ENCODE results near the gene GALNT17.

GALNT17 gene

DNA sequence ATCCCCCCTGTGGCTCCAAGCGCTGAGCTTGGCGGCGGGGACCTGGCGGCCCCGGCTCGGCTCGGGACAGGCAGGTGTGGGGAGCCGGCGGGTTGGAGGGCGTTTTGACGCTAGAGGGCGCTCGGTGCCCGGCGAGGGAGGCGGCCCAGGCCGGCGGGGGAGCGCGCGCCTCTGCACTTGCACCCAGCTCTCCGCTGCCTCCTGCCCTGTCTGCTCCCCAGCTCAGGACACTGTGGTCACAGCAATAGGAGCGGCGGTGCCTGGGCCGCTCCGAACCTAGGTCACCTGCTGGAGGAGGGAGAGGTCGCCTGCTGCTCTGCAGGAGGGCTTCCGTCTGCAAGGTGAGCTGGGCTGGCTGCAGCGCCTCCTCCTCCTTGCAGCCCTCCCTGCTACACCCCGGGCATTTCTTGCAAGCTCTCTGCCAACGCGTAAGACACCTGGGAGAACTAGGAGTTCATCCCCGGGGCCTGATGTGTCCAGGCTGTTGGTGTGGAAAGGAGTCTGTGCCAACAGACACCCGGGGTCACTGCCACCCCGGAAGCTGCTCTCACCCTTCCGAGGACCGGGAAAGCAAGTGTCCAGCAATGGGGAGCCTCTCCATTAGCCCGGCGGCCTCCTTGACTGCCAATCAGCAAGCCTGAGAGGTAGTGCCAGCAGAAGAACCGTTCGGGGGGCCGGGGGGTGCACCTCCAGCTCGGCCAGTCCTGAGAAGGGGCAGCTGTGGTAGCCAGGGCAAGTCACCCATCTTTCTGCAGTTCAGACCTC, 620.4 kb downstream of the GALNT17 start:
- DNase-seq (ENCODE audit: low read depth), result no peak

- no peak for DNase-seq (ENCODE audit: low read depth)
These were observed 621.3 kb downstream of the GALNT17 start for GRCh38 chr7:71753236-71753635.

DNA sequence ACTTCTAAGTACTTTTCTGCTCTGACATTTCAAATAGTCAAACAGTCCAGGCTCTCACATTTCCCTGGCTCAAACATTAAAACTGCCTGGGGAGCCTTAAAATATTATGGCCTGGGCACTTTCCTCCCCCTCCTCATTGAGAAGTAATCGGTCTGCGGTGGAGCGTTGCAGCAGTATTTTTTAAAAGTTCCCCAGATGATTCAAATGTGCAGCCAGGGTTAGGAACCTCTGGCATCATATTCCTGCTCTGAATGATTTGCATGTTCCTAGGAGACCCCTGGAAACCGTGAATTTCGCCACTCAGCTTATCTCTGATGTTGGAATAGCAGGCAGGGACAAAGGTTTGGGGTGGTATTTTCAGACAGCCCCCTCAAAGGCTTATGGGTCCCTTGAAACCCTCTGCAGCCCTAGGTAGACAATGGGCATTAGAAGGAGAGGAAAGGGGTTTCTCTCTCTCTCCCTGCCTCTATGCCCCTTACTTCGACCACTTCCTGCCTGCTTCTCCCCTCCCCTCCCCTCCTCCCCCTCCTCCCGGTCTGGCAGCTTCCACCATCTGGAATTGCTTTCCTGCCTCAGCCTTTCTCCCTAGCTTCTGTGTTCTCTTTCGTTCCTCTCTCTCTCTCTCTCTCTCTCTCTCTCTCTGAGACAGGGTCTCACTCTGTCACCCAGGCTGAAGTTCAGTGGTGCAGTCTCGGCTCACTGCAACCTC, 622.2 kb downstream of the GALNT17 start:
- DNase-seq (ENCODE audit: low read depth), result no peak

DNA sequence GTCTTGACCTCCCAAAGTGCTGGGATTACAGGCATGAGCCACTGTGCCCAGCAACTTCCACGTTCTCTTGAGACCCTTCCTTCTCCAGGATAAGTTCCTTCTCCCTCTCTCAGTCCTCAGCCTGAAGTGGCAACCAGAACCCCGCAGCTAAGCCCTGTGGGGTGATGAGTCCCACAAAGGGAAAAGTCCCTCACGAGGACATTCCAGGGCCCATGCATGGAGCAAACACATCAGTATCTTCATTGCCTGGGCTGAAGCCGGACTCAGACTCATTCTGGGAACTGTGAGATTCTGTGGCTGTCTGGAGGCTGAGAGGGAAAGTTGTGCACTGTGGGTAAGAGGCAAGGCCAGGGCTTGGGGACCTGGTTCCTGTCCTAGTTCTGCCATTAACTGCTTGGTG, 622.9 kb downstream of the GALNT17 start:
- DNase-seq (ENCODE audit: low read depth), result no peak

- no peak for DNase-seq (ENCODE audit: low read depth)
These were observed 629.4 kb downstream of the GALNT17 start for GRCh38 chr7:71761336-71761735.

Data from HS-27A (cell line).